Measurements from ENCODE around the gene ADAMTS8.

DNA sequence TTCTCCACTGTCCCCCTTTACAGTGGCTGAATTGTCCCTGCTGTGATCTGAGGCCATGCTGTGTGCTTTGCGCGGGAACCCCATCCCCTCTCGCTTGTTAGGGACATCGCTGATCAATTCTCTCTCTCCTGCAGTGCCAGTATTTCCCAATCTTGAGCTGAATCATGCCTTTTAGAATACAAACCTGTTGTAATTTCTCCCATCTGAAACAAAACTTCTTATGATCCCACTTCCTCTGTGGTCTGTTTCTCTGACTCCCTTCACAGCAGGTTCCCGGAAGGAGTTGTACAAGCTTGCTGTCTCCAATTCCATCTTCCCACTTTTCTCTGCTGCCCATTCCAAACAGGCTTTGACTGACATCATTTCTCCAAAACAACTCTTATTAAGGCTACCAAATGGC lies 36.9 kb upstream of the ADAMTS8 start:
- TF ChIP-seq, protein P1, sequence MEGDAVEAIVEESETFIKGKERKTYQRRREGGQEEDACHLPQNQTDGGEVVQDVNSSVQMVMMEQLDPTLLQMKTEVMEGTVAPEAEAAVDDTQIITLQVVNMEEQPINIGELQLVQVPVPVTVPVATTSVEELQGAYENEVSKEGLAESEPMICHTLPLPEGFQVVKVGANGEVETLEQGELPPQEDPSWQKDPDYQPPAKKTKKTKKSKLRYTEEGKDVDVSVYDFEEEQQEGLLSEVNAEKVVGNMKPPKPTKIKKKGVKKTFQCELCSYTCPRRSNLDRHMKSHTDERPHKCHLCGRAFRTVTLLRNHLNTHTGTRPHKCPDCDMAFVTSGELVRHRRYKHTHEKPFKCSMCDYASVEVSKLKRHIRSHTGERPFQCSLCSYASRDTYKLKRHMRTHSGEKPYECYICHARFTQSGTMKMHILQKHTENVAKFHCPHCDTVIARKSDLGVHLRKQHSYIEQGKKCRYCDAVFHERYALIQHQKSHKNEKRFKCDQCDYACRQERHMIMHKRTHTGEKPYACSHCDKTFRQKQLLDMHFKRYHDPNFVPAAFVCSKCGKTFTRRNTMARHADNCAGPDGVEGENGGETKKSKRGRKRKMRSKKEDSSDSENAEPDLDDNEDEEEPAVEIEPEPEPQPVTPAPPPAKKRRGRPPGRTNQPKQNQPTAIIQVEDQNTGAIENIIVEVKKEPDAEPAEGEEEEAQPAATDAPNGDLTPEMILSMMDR (conservative IDR thresholded peaks at IDR 0.05; ENCODE audit: low read depth, low read length), result no peak
- TF ChIP-seq EZH2 (IDR thresholded peaks at IDR 0.05; ENCODE audit: low read length, unreplicated experiment), result no peak

All from PC-3 (cell line).